Ovary (tissue), 9 donors: ENCODE results near the gene FGFBP2. TPM values are rescaled to one million over a fixed set of nuclear protein-coding genes. Genes with fewer than 3 reads are reported as not detected.

ENCODE experiments used
- DNase-seq, 5 donors: peaks; one replicate each; pipeline ENCODE4 v3.0.0-alpha.2; 2019 to 2020
- H3K27ac ChIP-seq, 2 donors: fragments of 200-600 bp; one replicate each; pipeline versions ENCODE4 v1.5.1 to v1.8.0; 2019 to 2022
- H3K27me3 ChIP-seq: fragments of 200-600 bp; one replicate; pipeline ENCODE4 v1.8.0; 2022
- H3K36me3 ChIP-seq: fragments of 200-600 bp; sonication (generic); one replicate; pipeline ENCODE4 v1.5.1; 2019
- H3K4me1 ChIP-seq: one replicate; pipeline ENCODE4 v1.8.1; 2013; ENCODE audit warnings: mild to moderate bottlenecking, moderate library complexity; ENCODE audit not compliant: insufficient read depth
- H3K4me3 ChIP-seq: fragments of 200-600 bp; sonication (generic); one replicate; pipeline ENCODE4 v1.5.1; 2017
- H3K9me3 ChIP-seq, 2 donors: fragments of 200-600 bp in 1 of 2; sonication (generic) in 1 of 2; one replicate each; pipeline versions ENCODE4 v1.5.1 to v1.8.1; 2013 to 2019; ENCODE audit warnings: mild to moderate bottlenecking in 1 of 2, moderate library complexity in 1 of 2
- EP300 ChIP-seq: sonication (generic); formaldehyde crosslinking; IDR thresholded peaks from one replicate; pipeline ENCODE4 v1.6.1; 2017; ENCODE audit warnings: antibody characterized with exemption
- POLR2A ChIP-seq: fragments of 450-650 bp; IDR thresholded peaks from one replicate; pipeline ENCODE4 v1.6.1; 2017; ENCODE audit warnings: antibody characterized with exemption, mild to moderate bottlenecking, moderate library complexity
- WGBS, 3 donors: extraction: QIAGEN DNeasy Blood & Tissue Kit in 1 of 3; methylation state at CpG; one replicate each; pipeline versions ENCODE4 v1.1.5 to v1.1.7; 2013 to 2017; 5-methylcytosine and 5-hydroxymethylcytosine counted together
- intact Hi-C, 4 donors: fragments of 100-400 bp; cut with DNase I; formaldehyde crosslinking; loops; one replicate each; pipeline versions ENCODE4 v1.11.0 to v1.15.1; 2022 to 2023
- polyA plus RNA-seq, 2 donors: library from polyadenylated mRNA; stranded (reverse); fragments of 200-250 nt in 1 of 2; fragments of 350-450 nt in 1 of 2; fragmentation: Illumina TruSeq in 1 of 2; extraction: RNeasy Lipid Tissue Mini Kit (QIAGEN cat#74804) in 1 of 2; gene quantifications; one replicate each; pipeline ENCODE4 v1.2.3, GENCODE V29; 2013 to 2014
- total RNA-seq, 7 donors: library from RNA; depleted of rRNA in 2 of 7; stranded (reverse); fragments of >200 nt in 2 of 7; fragmentation: NEBNext Ultra II Directional in 3 of 7; extraction: Animal tissue kit (Norgen Biotek cat#: 25700) in 3 of 7; gene quantifications; one replicate each; pipeline versions ENCODE4 v1.1.0 to v1.2.4, GENCODE V29; 2016 to 2023
- TF ChIP-seq, protein P1 (sequence below), 3 donors: fragments of 450-650 bp in 2 of 3; fragments of 200-600 bp in 1 of 3; IDR thresholded peaks; one replicate each; pipeline versions ENCODE4 v1.5.1 to v1.8.0; 2016 to 2022; ENCODE audit warnings: antibody characterized with exemption in 3 of 3, mild to moderate bottlenecking in 1 of 3
- donor health status: DM: no; HTN: no; CAD: no; lungs with moderate emphysema.
- donor health status: DM: no; HTN: no; CAD: no.
- donor health status: Bipolar disorder and iron deficiency.
- donor health status: DM: yes; HTN: yes; CAD: no.
- donor health status: DM: no; HTN: no; CAD: no.
- donor health status: DM: yes; HTN: yes; CAD: no.

The FGFBP2 gene
- total and polyA plus RNA-seq, 9 donors, result 0.20 to 2.2 (median 1.0) TPM; not detected in 3

DNA sequence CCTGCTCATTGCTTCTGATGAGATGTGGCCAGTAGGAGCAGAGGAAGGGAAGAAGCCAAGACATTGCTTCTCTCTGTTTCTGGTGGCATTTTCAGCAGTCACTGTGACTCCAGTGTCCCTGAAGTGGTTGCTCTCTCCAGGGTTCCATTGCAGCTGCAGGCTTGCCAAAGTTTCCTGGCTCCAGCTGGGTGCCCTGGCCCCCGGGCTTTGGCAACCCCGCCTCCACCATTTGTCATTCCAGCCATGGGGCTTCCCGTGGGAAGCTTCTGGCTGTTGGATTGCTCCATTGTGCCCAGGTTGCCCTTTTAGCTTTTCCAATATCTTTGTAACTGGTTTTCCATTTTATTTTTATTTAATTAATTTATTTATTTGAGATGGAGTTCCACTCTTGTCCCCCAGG lies 37.1 kb downstream of the FGFBP2 start:
- Histone ChIP-seq H3K27ac (no peak overlapping the region), H3K27me3 (no peaks in the 10 kb centered on the region), H3K36me3 (no peaks in the 10 kb centered on the region), H3K9me3 (no peaks in the 10 kb centered on the region), H3K4me1 (no peaks in the 10 kb centered on the region), H3K4me3 (no peak overlapping the region)
- TF ChIP-seq, protein P1, sequence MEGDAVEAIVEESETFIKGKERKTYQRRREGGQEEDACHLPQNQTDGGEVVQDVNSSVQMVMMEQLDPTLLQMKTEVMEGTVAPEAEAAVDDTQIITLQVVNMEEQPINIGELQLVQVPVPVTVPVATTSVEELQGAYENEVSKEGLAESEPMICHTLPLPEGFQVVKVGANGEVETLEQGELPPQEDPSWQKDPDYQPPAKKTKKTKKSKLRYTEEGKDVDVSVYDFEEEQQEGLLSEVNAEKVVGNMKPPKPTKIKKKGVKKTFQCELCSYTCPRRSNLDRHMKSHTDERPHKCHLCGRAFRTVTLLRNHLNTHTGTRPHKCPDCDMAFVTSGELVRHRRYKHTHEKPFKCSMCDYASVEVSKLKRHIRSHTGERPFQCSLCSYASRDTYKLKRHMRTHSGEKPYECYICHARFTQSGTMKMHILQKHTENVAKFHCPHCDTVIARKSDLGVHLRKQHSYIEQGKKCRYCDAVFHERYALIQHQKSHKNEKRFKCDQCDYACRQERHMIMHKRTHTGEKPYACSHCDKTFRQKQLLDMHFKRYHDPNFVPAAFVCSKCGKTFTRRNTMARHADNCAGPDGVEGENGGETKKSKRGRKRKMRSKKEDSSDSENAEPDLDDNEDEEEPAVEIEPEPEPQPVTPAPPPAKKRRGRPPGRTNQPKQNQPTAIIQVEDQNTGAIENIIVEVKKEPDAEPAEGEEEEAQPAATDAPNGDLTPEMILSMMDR (IDR thresholded peaks at IDR 0.05), result no peak
- no peak for TF ChIP-seq POLR2A
- no peak for TF ChIP-seq EP300
- 70 to 89% (median 74%) methylated on average over 3 of the region's 3 CpGs for WGBS, 3 donors
- intact Hi-C loops, result no loop called here
- no peak for DNase-seq

DNA sequence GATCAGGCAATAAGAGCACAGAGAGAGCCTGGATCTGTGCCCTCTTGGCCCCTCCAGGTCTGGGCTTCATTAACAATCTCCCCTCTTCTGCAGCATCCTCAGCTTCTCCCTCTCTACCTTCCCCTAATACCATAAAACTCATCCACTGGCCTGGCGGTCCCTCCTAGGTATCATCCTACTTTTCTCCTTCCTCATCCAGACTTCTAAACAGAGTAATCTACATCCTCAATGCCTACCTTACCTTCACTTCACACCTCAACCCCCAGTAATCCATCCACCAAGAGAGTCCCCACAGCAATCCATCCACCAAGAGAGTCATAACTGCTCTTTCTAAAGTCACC lies 41.4 kb downstream of the FGFBP2 start:
- DNase-seq, result no peak
- no peak overlapping the region for H3K27ac ChIP-seq
- WGBS, 3 donors, result 94 to 100% (median 97%) methylated on average over 1 of the region's 1 CpG
- no peaks in the 10 kb centered on the region for H3K9me3 ChIP-seq
- H3K4me3 ChIP-seq, result no peak overlapping the region
- H3K4me1 ChIP-seq, result no peaks in the 10 kb centered on the region
- no peaks in the 10 kb centered on the region for H3K27me3 ChIP-seq
- TF ChIP-seq POLR2A (no peak), EP300 (no peak)
- TF ChIP-seq, protein P1 (IDR thresholded peaks at IDR 0.05), result no peak
- intact Hi-C loops, result no loop called here
- H3K36me3 ChIP-seq, result no peaks in the 10 kb centered on the region

DNA sequence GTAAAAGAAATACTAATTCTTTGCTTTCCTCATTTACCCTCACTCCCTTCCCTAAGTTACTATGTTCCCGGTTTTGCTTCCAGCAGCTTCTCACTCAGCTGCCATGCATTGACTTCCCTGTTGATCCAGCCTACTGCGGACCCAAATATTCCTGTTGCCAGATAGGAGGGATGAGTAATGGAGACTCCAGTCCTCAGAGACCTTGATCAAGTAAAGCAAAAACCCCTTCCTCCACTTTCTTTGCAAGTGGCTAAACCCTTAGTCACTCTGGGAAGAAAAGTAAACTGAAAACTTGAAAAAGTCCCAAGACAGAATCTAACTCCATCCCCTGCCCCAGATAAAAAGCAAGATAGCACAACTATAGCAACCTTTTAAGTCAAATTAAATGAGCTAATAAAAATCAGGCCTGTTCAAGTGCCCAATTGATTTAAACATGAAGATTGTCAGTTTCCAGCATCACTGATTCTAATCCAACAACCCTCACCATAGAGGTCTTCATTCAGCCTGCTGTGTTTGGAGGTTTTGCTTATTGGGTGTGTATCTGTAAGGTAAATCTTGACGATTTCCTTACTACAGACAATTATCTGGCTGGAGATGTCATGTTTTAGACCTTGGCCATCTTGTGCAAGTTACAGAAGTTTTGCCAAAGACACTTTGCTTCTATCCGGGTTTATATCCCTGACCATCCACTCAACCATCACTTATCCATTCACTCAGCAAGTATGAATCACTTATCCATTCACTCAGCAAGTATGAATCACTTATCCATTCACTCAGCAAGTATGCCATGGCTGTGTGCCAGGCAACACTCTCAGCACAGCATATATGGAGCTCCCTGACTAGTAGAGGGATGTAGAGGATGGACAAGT lies 42.0 kb downstream of the FGFBP2 start:
- 47 to 60% (median 51%) methylated on average over 4 of the region's 4 CpGs for WGBS, 3 donors
- intact Hi-C loops, result no loop called here
- H3K27me3 ChIP-seq, result no peaks in the 10 kb centered on the region
- no peak overlapping the region for H3K27ac ChIP-seq
- TF ChIP-seq, protein P1 (IDR thresholded peaks at IDR 0.05), result no peak
- TF ChIP-seq POLR2A (no peak), EP300 (no peak)
- DNase-seq, result peak in 2 of 5 donors; percentile 21 to 37
- H3K36me3 ChIP-seq, result no peaks in the 10 kb centered on the region
- no peaks in the 10 kb centered on the region for H3K9me3 ChIP-seq
- H3K4me1 ChIP-seq, result no peaks in the 10 kb centered on the region
- no peak overlapping the region for H3K4me3 ChIP-seq

DNA sequence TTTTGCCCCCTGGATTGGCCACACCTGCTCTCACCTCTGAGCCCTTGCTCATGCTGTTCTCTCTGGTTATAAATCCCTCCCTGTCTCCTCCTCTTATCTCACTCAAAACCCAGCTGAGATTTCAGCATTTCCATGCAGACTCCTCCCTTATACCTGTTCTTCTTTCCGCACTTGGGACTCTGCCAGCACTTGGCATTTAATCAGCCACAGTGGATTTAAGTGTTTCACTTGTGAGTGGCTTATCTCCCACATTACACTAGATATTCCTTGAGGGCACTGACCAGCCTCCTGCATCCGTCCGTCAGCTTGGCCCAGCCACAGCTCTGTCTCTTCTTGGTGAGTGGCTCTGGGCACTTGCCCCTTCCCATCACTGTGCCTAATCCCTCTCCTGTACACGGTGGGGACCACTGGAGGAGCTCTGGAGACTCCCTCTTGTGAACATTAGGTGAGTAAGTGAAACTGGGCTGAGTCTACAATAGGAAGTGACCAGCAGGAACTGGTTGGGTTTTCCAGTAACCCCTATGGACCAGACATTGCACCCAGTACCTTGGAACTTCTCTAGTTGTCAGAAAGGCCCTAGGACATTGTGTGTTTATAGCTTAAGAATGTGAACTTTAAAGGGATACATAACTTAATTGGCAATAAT lies 44.4 kb downstream of the FGFBP2 start:
- 36 to 65% (median 59%) methylated on average over 4 of the region's 4 CpGs for WGBS, 3 donors
- intact Hi-C loops, result no loop called here
- no peak for DNase-seq
- Histone ChIP-seq H3K27me3 (no peaks in the 10 kb centered on the region), H3K36me3 (no peaks in the 10 kb centered on the region), H3K27ac (no peak overlapping the region), H3K4me1 (no peaks in the 10 kb centered on the region), H3K9me3 (no peaks in the 10 kb centered on the region), H3K4me3 (no peak overlapping the region)
- TF ChIP-seq, protein P1 (IDR thresholded peaks at IDR 0.05), result no peak
- TF ChIP-seq EP300 (no peak), POLR2A (no peak)
